Left lung (tissue), 10 donors: ENCODE results near the gene PIK3R2. TPM values are rescaled to one million over a fixed set of nuclear protein-coding genes. Genes with fewer than 3 reads are reported as not detected.

Experiments used
- ATAC-seq: fragments of 200-7000 bp; cut with Tn5 transposase; one replicate; pipeline ENCODE4 v1.9.1; 2020; ENCODE audit warnings: moderate library complexity
- DNase-seq, 4 donors: peaks; one replicate each; pipeline ENCODE4 v3.0.0-alpha.2; 2013 to 2020
- H3K27ac ChIP-seq, 2 donors: fragments of 200-600 bp; sonication (generic) in 1 of 2; one replicate each; pipeline versions ENCODE4 v1.5.0 to v1.8.0; 2020 to 2021
- H3K27me3 ChIP-seq, 2 donors: fragments of 200-600 bp; sonication (generic) in 1 of 2; one replicate each; pipeline versions ENCODE4 v1.5.0 to v1.8.0; 2020 to 2021
- H3K36me3 ChIP-seq, 2 donors: fragments of 200-600 bp; sonication (generic) in 1 of 2; one replicate each; pipeline versions ENCODE4 v1.5.0 to v1.8.0; 2020 to 2021
- H3K4me1 ChIP-seq, 2 donors: fragments of 200-600 bp; one replicate each; pipeline ENCODE4 v1.8.0; 2021
- H3K4me3 ChIP-seq, 2 donors: fragments of 200-600 bp; sonication (generic) in 1 of 2; one replicate each; pipeline versions ENCODE4 v1.5.0 to v1.8.0; 2020 to 2021; ENCODE audit warnings: mild to moderate bottlenecking in 1 of 2
- H3K9me3 ChIP-seq, 2 donors: fragments of 200-600 bp; sonication (generic) in 1 of 2; one replicate each; pipeline versions ENCODE4 v1.5.0 to v1.8.0; 2020 to 2021
- CTCF ChIP-seq, 2 donors: fragments of 200-600 bp; sonication (generic) in 1 of 2; IDR thresholded peaks; one replicate each; pipeline versions ENCODE4 v1.5.0 to v1.8.0; 2021; ENCODE audit warnings: antibody characterized with exemption in 2 of 2
- intact Hi-C, 2 donors: fragments of 100-400 bp; cut with DNase I; formaldehyde crosslinking; loops; one replicate each; pipeline versions ENCODE4 v1.11.2 to v1.14.2; 2022
- polyA plus RNA-seq, 6 donors: library from polyadenylated mRNA; unstranded; fragments of 120-200 nt; gene quantifications; one replicate each; pipeline ENCODE4 v1.2.1, GENCODE V29; 2013; ENCODE audit not compliant: insufficient read length in 6 of 6
- total RNA-seq, 2 donors: library from RNA; stranded (reverse); fragmentation: NEBNext Ultra II Directional; extraction: Animal tissue kit (Norgen Biotek cat#: 25700); gene quantifications; one replicate each; pipeline ENCODE4 v1.2.1, GENCODE V29; 2021
- donor health status: DM: no; HTN: yes; CAD: no.
- donor health status: DM: no; HTN: no; CAD: no.

PIK3R2 gene
- total and polyA plus RNA-seq, 8 donors, result 25.7 to 37.7 (median 32.5) TPM

GRCh38 chr19:18128805-18129204 lies 24.2 kb upstream of the PIK3R2 start:
- intact Hi-C loops, result no loop called here
- TF ChIP-seq CTCF (IDR thresholded peaks at IDR 0.05), result no peak
- DNase-seq (no peak), ATAC-seq (no peak)
- Histone ChIP-seq H3K4me3 (no peak overlapping the region), H3K27me3 (no peaks in the 10 kb centered on the region), H3K36me3 (peaks cover 0 to 96% of the 10 kb centered on the region in 2 donors), H3K4me1 (peaks cover 0 to 8% of the 10 kb centered on the region in 2 donors), H3K9me3 (no peaks in the 10 kb centered on the region), H3K27ac (no peak overlapping the region)

GRCh38 chr19:18130523-18131242 lies 22.3 kb upstream of the PIK3R2 start:
- Histone ChIP-seq H3K27ac (no peak overlapping the region), H3K9me3 (no peaks in the 10 kb centered on the region), H3K27me3 (no peaks in the 10 kb centered on the region), H3K36me3 (peaks cover 0 to 96% of the 10 kb centered on the region in 2 donors), H3K4me3 (no peak overlapping the region), H3K4me1 (peaks cover 0 to 8% of the 10 kb centered on the region in 2 donors)
- intact Hi-C loops, result no loop called here
- no peak for TF ChIP-seq CTCF (IDR thresholded peaks at IDR 0.05)
- ATAC-seq, result no peak
- DNase-seq, result no peak

GRCh38 chr19:18131841-18132596 lies 20.9 kb upstream of the PIK3R2 start:
- Histone ChIP-seq H3K27ac (no peak overlapping the region), H3K4me3 (no peak overlapping the region), H3K9me3 (no peaks in the 10 kb centered on the region), H3K36me3 (peaks cover 0 to 100% of the 10 kb centered on the region in 2 donors), H3K27me3 (no peaks in the 10 kb centered on the region), H3K4me1 (peaks cover 0 to 8% of the 10 kb centered on the region in 2 donors)
- DNase-seq (no peak), ATAC-seq (no peak)
- TF ChIP-seq CTCF (IDR thresholded peaks at IDR 0.05), result no peak
- intact Hi-C loops, result no loop called here

GRCh38 chr19:18135712-18136584 lies 17.0 kb upstream of the PIK3R2 start:
- TF ChIP-seq CTCF (IDR thresholded peaks at IDR 0.05), result no peak
- no peak for ATAC-seq
- no peak overlapping the region for H3K27ac ChIP-seq
- H3K4me1 ChIP-seq, result peaks cover 0 to 6% of the 10 kb centered on the region in 2 donors
- DNase-seq, result no peak
- no peaks in the 10 kb centered on the region for H3K27me3 ChIP-seq
- H3K36me3 ChIP-seq, result peaks cover 0 to 97% of the 10 kb centered on the region in 2 donors
- no peak overlapping the region for H3K4me3 ChIP-seq
- H3K9me3 ChIP-seq, result no peaks in the 10 kb centered on the region
- intact Hi-C loops, result no loop called here
